SK-N-SH treated with all-trans-retinoic acid at 6 μM for 48 hours (cell line): ENCODE data around the gene PLB1.

Experiments
- ARNTL ChIP-seq: fragments of 450-650 bp; formaldehyde crosslinking; IDR thresholded peaks from 2 replicates; pipeline ENCODE4 v1.5.0; 2020; ENCODE audit warnings: low read depth, mild to moderate bottlenecking, moderate library complexity, borderline replicate concordance
- BACH2 ChIP-seq: fragments of 250-450 bp; sonication (Bioruptor Pico); IDR thresholded peaks from 2 replicates; pipeline ENCODE4 v1.9.0; 2021; ENCODE audit warnings: mild to moderate bottlenecking, borderline replicate concordance
- GLIS3 ChIP-seq: fragments of 250-450 bp; sonication (Bioruptor Pico); IDR thresholded peaks from 2 replicates; pipeline ENCODE4 v1.5.0; 2020; ENCODE audit warnings: mild to moderate bottlenecking, moderate library complexity
- ISL1 ChIP-seq: fragments of 250-450 bp; sonication (Bioruptor Pico); IDR thresholded peaks from 2 replicates; pipeline ENCODE4 v2.1.2; 2022; ENCODE audit warnings: mild to moderate bottlenecking, moderate library complexity
- RARB ChIP-seq: fragments of 250-450 bp; sonication (Bioruptor Pico); IDR thresholded peaks from 2 replicates; pipeline ENCODE4 v1.8.0; 2021; ENCODE audit warnings: mild to moderate bottlenecking, moderate library complexity
- ZFP30 ChIP-seq: fragments of 450-650 bp; formaldehyde crosslinking; IDR thresholded peaks from 2 replicates; pipeline ENCODE4 v1.5.0; 2022; ENCODE audit warnings: mild to moderate bottlenecking, moderate library complexity
- ZNF70 ChIP-seq: fragments of 450-650 bp; formaldehyde crosslinking; IDR thresholded peaks from 2 replicates; pipeline ENCODE4 v1.5.0; 2020; ENCODE audit warnings: mild to moderate bottlenecking, moderate library complexity
- ZNF8 ChIP-seq: fragments of 450-650 bp; formaldehyde crosslinking; IDR thresholded peaks from 2 replicates; pipeline ENCODE4 v1.5.0; 2020; ENCODE audit warnings: mild to moderate bottlenecking, moderate library complexity
- TF ChIP-seq, protein P1 (sequence below): fragments of 250-450 bp; sonication (Bioruptor Pico); IDR thresholded peaks from 2 replicates; pipeline ENCODE4 v1.8.0; 2020; ENCODE audit warnings: mild to moderate bottlenecking, moderate library complexity, borderline replicate concordance
- TF ChIP-seq, protein P2 (sequence below): fragments of 250-450 bp; sonication (Bioruptor Pico); IDR thresholded peaks from 2 replicates; pipeline ENCODE4 v1.5.1; 2020; ENCODE audit warnings: low read depth, mild to moderate bottlenecking, moderate library complexity
- TF ChIP-seq, protein P3 (sequence below): fragments of 250-450 bp; sonication (Bioruptor Pico); IDR thresholded peaks from 2 replicates; pipeline ENCODE4 v1.5.1; 2021; ENCODE audit warnings: mild to moderate bottlenecking, moderate library complexity

DNA sequence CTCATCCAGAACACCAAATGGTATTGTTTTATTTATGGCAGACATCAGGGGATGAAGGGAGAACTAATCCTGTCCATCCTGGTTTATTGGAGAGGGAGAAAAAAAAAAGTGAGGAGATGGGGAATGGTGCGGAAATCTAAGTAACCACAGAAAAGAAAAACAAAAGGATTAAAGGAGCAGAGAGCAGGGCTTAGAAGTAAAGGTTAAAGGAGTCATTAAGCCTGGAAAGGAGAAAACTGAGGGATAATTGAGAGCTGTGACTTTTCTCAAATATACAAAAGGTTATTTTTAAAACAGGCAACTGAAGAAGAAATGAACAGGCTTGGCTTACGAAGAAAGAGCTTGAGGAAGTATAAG, 128.6 kb downstream of the PLB1 start:
- TF ChIP-seq ISL1 (CRISPR knock-in tag) (no peak), ZFP30 (CRISPR knock-in tag) (no peak), ARNTL (no peak), ZNF70 (no peak), ZNF8 (CRISPR knock-in tag) (no peak), RARB (CRISPR knock-in tag) (no peak), BACH2 (CRISPR knock-in tag) (no peak), GLIS3 (no peak)
- TF ChIP-seq, protein P1, sequence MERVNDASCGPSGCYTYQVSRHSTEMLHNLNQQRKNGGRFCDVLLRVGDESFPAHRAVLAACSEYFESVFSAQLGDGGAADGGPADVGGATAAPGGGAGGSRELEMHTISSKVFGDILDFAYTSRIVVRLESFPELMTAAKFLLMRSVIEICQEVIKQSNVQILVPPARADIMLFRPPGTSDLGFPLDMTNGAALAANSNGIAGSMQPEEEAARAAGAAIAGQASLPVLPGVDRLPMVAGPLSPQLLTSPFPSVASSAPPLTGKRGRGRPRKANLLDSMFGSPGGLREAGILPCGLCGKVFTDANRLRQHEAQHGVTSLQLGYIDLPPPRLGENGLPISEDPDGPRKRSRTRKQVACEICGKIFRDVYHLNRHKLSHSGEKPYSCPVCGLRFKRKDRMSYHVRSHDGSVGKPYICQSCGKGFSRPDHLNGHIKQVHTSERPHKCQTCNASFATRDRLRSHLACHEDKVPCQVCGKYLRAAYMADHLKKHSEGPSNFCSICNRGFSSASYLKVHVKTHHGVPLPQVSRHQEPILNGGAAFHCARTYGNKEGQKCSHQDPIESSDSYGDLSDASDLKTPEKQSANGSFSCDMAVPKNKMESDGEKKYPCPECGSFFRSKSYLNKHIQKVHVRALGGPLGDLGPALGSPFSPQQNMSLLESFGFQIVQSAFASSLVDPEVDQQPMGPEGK (CRISPR knock-in tag) = no peak
- TF ChIP-seq, protein P2, sequence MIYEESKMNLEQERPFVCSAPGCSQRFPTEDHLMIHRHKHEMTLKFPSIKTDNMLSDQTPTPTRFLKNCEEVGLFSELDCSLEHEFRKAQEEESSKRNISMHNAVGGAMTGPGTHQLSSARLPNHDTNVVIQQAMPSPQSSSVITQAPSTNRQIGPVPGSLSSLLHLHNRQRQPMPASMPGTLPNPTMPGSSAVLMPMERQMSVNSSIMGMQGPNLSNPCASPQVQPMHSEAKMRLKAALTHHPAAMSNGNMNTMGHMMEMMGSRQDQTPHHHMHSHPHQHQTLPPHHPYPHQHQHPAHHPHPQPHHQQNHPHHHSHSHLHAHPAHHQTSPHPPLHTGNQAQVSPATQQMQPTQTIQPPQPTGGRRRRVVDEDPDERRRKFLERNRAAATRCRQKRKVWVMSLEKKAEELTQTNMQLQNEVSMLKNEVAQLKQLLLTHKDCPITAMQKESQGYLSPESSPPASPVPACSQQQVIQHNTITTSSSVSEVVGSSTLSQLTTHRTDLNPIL (CRISPR knock-in tag) = no peak
- TF ChIP-seq, protein P3, sequence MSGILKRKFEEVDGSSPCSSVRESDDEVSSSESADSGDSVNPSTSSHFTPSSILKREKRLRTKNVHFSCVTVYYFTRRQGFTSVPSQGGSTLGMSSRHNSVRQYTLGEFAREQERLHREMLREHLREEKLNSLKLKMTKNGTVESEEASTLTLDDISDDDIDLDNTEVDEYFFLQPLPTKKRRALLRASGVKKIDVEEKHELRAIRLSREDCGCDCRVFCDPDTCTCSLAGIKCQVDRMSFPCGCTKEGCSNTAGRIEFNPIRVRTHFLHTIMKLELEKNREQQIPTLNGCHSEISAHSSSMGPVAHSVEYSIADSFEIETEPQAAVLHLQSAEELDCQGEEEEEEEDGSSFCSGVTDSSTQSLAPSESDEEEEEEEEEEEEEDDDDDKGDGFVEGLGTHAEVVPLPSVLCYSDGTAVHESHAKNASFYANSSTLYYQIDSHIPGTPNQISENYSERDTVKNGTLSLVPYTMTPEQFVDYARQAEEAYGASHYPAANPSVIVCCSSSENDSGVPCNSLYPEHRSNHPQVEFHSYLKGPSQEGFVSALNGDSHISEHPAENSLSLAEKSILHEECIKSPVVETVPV (CRISPR knock-in tag) = no peak
